H1 (cell line): ENCODE data around the gene ZNF584. TPM values are rescaled to one million over a fixed set of nuclear protein-coding genes. Genes with fewer than 3 reads are reported as not detected.

ENCODE experiments used
- HDAC2 ChIP-seq, 2 experiments: fragments of 300-600 bp in 1 of 2; sonication (generic) in 1 of 2; IDR thresholded peaks; 2 replicates each; pipeline ENCODE4 v1.6.1; 2011 to 2012; ENCODE audit warnings: low read depth in 2 of 2, low read length in 2 of 2, mild to moderate bottlenecking in 2 of 2, moderate library complexity in 2 of 2, borderline replicate concordance in 1 of 2, inconsistent platforms in 1 of 2
- KDM5A ChIP-seq: fragments of 200-600 bp; IDR thresholded peaks from 2 replicates; pipeline ENCODE4 v1.7.1; 2012; ENCODE audit warnings: mild to moderate bottlenecking, low read length, inconsistent platforms, mixed read lengths
- POLR2AphosphoS5 ChIP-seq: IDR thresholded peaks from 2 replicates; pipeline ENCODE4 v1.6.1; 2011; ENCODE audit warnings: low read depth, low read length
- polyA plus RNA-seq, 7 experiments: library from polyadenylated mRNA; depleted of rRNA in 3 of 7; stranded (reverse) in 5 of 7; unstranded in 2 of 7; fragments of >200 nt in 5 of 7; fragments of 200-250 nt in 2 of 7; gene quantifications; 1 replicate in 5 of 7; 2 replicates in 1 of 7; 4 replicates in 1 of 7; pipeline versions ENCODE4 v1.2.1 to v1.2.3, GENCODE V29; 2011 to 2013; ENCODE audit warnings: missing spikeins in 2 of 7, mixed read lengths in 2 of 7
- total RNA-seq: library from RNA; stranded (reverse); fragmentation: NEBNext Ultra II Directional; extraction: Animal tissue kit (Norgen Biotek cat#: 25700); gene quantifications from 2 replicates; pipeline ENCODE4 v1.2.1, GENCODE V29; 2021
- TF ChIP-seq, protein P1 (sequence below): fragments of 300-600 bp; sonication (generic); IDR thresholded peaks from 2 replicates; pipeline ENCODE4 v1.7.1; 2012; ENCODE audit warnings: low read length, moderate library complexity, mild to moderate bottlenecking, inconsistent platforms; ENCODE audit not compliant: insufficient replicate concordance
- TF ChIP-seq, protein P2 (sequence below), 3 experiments: IDR thresholded peaks; 1 replicate in 2 of 3; 2 replicates in 1 of 3; pipeline versions ENCODE4 v1.5.1 to v1.6.1; 2011; ENCODE audit warnings: low read length in 3 of 3, mild to moderate bottlenecking in 3 of 3, inconsistent platforms in 2 of 3, low read depth in 1 of 3, moderate library complexity in 1 of 3; ENCODE audit not compliant: insufficient read depth in 1 of 3; ENCODE audit errors: control extremely low read depth in 1 of 3

ZNF584 gene
- total and polyA plus RNA-seq, 2 of the 8 experiments (the other 6 are each of a cell fraction or from before 2014, with no cell fraction given): 2.5 to 5.2 TPM

DNA sequence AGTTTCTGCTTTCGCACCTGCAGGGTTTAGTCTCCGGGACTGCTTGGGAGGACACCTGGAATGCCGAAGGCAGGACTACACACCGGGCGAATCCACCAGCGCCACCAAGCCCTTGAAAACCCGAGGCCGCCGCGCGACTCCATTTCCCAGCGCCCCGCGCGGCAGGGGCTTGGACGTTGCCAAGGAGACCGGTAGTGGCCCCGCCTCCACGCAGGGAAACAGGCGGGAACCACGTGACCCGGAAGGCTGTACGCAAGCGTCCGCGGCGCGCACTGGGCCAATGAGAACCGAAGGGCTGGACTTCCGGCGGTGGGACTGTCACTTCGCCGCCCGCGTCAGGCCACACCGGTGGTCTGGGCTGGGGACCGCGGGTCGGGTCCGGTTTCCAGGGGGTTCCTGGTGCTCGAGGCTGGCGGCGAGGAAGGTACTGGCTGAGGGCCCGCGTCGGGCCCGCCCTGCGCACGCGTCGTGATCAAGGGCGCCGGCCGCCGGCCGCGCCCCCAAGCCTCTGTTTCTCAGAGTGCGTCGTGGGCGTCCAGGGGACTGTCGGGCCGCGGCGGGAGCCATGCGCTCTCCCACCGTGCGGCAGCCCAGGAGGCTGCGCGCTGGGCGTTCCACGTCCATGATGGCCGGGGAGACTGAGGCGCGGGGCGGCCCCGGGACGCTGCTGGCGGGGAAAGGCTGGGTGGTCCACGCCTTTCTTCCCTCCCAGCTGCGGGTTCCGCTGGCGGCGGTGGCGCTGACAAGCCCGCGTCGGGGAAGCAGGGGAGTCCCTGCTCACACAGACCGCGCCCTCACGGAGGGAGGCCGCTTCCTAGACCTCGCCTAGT lies 58.5 kb downstream of the ZNF584 start, which contains the start of gene ZNF324 (continued):
- TF ChIP-seq, protein P1, sequence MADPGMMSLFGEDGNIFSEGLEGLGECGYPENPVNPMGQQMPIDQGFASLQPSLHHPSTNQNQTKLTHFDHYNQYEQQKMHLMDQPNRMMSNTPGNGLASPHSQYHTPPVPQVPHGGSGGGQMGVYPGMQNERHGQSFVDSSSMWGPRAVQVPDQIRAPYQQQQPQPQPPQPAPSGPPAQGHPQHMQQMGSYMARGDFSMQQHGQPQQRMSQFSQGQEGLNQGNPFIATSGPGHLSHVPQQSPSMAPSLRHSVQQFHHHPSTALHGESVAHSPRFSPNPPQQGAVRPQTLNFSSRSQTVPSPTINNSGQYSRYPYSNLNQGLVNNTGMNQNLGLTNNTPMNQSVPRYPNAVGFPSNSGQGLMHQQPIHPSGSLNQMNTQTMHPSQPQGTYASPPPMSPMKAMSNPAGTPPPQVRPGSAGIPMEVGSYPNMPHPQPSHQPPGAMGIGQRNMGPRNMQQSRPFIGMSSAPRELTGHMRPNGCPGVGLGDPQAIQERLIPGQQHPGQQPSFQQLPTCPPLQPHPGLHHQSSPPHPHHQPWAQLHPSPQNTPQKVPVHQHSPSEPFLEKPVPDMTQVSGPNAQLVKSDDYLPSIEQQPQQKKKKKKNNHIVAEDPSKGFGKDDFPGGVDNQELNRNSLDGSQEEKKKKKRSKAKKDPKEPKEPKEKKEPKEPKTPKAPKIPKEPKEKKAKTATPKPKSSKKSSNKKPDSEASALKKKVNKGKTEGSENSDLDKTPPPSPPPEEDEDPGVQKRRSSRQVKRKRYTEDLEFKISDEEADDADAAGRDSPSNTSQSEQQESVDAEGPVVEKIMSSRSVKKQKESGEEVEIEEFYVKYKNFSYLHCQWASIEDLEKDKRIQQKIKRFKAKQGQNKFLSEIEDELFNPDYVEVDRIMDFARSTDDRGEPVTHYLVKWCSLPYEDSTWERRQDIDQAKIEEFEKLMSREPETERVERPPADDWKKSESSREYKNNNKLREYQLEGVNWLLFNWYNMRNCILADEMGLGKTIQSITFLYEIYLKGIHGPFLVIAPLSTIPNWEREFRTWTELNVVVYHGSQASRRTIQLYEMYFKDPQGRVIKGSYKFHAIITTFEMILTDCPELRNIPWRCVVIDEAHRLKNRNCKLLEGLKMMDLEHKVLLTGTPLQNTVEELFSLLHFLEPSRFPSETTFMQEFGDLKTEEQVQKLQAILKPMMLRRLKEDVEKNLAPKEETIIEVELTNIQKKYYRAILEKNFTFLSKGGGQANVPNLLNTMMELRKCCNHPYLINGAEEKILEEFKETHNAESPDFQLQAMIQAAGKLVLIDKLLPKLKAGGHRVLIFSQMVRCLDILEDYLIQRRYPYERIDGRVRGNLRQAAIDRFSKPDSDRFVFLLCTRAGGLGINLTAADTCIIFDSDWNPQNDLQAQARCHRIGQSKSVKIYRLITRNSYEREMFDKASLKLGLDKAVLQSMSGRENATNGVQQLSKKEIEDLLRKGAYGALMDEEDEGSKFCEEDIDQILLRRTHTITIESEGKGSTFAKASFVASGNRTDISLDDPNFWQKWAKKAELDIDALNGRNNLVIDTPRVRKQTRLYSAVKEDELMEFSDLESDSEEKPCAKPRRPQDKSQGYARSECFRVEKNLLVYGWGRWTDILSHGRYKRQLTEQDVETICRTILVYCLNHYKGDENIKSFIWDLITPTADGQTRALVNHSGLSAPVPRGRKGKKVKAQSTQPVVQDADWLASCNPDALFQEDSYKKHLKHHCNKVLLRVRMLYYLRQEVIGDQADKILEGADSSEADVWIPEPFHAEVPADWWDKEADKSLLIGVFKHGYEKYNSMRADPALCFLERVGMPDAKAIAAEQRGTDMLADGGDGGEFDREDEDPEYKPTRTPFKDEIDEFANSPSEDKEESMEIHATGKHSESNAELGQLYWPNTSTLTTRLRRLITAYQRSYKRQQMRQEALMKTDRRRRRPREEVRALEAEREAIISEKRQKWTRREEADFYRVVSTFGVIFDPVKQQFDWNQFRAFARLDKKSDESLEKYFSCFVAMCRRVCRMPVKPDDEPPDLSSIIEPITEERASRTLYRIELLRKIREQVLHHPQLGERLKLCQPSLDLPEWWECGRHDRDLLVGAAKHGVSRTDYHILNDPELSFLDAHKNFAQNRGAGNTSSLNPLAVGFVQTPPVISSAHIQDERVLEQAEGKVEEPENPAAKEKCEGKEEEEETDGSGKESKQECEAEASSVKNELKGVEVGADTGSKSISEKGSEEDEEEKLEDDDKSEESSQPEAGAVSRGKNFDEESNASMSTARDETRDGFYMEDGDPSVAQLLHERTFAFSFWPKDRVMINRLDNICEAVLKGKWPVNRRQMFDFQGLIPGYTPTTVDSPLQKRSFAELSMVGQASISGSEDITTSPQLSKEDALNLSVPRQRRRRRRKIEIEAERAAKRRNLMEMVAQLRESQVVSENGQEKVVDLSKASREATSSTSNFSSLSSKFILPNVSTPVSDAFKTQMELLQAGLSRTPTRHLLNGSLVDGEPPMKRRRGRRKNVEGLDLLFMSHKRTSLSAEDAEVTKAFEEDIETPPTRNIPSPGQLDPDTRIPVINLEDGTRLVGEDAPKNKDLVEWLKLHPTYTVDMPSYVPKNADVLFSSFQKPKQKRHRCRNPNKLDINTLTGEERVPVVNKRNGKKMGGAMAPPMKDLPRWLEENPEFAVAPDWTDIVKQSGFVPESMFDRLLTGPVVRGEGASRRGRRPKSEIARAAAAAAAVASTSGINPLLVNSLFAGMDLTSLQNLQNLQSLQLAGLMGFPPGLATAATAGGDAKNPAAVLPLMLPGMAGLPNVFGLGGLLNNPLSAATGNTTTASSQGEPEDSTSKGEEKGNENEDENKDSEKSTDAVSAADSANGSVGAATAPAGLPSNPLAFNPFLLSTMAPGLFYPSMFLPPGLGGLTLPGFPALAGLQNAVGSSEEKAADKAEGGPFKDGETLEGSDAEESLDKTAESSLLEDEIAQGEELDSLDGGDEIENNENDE: no peak
- TF ChIP-seq, protein P2, sequence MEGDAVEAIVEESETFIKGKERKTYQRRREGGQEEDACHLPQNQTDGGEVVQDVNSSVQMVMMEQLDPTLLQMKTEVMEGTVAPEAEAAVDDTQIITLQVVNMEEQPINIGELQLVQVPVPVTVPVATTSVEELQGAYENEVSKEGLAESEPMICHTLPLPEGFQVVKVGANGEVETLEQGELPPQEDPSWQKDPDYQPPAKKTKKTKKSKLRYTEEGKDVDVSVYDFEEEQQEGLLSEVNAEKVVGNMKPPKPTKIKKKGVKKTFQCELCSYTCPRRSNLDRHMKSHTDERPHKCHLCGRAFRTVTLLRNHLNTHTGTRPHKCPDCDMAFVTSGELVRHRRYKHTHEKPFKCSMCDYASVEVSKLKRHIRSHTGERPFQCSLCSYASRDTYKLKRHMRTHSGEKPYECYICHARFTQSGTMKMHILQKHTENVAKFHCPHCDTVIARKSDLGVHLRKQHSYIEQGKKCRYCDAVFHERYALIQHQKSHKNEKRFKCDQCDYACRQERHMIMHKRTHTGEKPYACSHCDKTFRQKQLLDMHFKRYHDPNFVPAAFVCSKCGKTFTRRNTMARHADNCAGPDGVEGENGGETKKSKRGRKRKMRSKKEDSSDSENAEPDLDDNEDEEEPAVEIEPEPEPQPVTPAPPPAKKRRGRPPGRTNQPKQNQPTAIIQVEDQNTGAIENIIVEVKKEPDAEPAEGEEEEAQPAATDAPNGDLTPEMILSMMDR (IDR thresholded peaks at IDR 0.05; ENCODE audit: control extremely low read depth in 1 of 3, insufficient read depth in 1 of 3, low read depth in 1 of 3, low read length in 3 of 3): no peak; a peak in 1 of 4 replicates
- TF ChIP-seq KDM5A: no peak
- no peak for TF ChIP-seq HDAC2 (IDR thresholded peaks at IDR 0.05; ENCODE audit: borderline replicate concordance in 1 of 2, low read depth in 2 of 2, low read length in 2 of 2)
- no peak for TF ChIP-seq POLR2AphosphoS5
